H1 (cell line): ENCODE measurements around the gene PTN. TPM values are rescaled to one million over a fixed set of nuclear protein-coding genes. Genes with fewer than 3 reads are reported as not detected.

Experiments
- CTCF ChIA-PET: fragments of 300-600 bp; sonication (Branson Sonifier 250); formaldehyde crosslinking; loops from one replicate; lab custom pipeline; 2021; ENCODE audit not compliant: partially characterized antibody; lab: Charles Lee
- POLR2A ChIA-PET: fragments of 300-600 bp; sonication (Branson Sonifier 250); formaldehyde crosslinking; loops from one replicate; lab custom pipeline; 2021; ENCODE audit warnings: inconsistent platforms; ENCODE audit not compliant: partially characterized antibody; lab: Charles Lee
- DNase-seq, 2 experiments: peaks; one replicate each; pipeline versions ENCODE4 v3.0.0 to v3.0.0-alpha.2; 2010 to 2022; ENCODE audit warnings: low spot score in 2 of 2, low read depth in 1 of 2, mixed read lengths in 1 of 2
- FAIRE-seq: peaks from 2 replicates; lab custom pipeline; 2011; peaks lifted over from hg19 to GRCh38; lab: Jason Lieb, UNC
- H2AFZ ChIP-seq: 2 replicates; pipeline ENCODE4 v1.8.1; 2012; ENCODE audit warnings: low read length, inconsistent platforms
- H2AK5ac ChIP-seq: 2 replicates; pipeline ENCODE4 v1.6.1; 2013; ENCODE audit warnings: low read depth, low read length
- H2BK120ac ChIP-seq: replicated peaks from 2 replicates; pipeline ENCODE3; 2013; ENCODE audit warnings: low read depth, low read length, inconsistent platforms
- H2BK12ac ChIP-seq: 2 replicates; pipeline ENCODE4 v1.6.1; 2013; ENCODE audit warnings: low read depth, low read length
- H2BK15ac ChIP-seq: 2 replicates; pipeline ENCODE4 v1.6.1; 2013; ENCODE audit warnings: low read length
- H2BK20ac ChIP-seq: 2 replicates; pipeline ENCODE4 v1.6.1; 2013; ENCODE audit warnings: low read length
- H2BK5ac ChIP-seq: 2 replicates; pipeline ENCODE4 v1.6.1; 2013; ENCODE audit warnings: low read depth, low read length
- H3K14ac ChIP-seq: 2 replicates; pipeline ENCODE4 v1.6.1; 2013; ENCODE audit warnings: inconsistent platforms; ENCODE audit not compliant: insufficient read length
- H3K18ac ChIP-seq: 2 replicates; pipeline ENCODE4 v1.6.1; 2013; ENCODE audit warnings: low read length; ENCODE audit errors: extremely low read depth
- H3K23ac ChIP-seq: 2 replicates; pipeline ENCODE4 v1.6.1; 2013; ENCODE audit warnings: inconsistent platforms; ENCODE audit not compliant: insufficient read length
- H3K23me2 ChIP-seq: 2 replicates; pipeline ENCODE4 v1.6.1; 2013; ENCODE audit warnings: low read depth, low read length
- H3K27ac ChIP-seq: 2 replicates; pipeline ENCODE4 v1.6.1; 2011; ENCODE audit warnings: low read depth, low read length, inconsistent platforms
- H3K27me3 ChIP-seq, 4 experiments: replicated peaks in 1 of 4; 1 replicate in 1 of 4; 2 replicates in 3 of 4; pipeline versions ENCODE4 v1.6.1 to v1.8.1; 2011 to 2013; ENCODE audit warnings: low read length in 3 of 4, mild to moderate bottlenecking in 3 of 4, inconsistent platforms in 2 of 4, mixed read lengths in 2 of 4, moderate library complexity in 1 of 4; ENCODE audit not compliant: control insufficient read depth in 3 of 4, insufficient read depth in 3 of 4; ENCODE audit errors: extremely low read depth in 1 of 4
- H3K36me3 ChIP-seq, 4 experiments: 2 replicates each; pipeline versions ENCODE4 v1.6.1 to v1.8.1; 2011 to 2013; ENCODE audit warnings: mild to moderate bottlenecking in 4 of 4, low read length in 3 of 4, moderate library complexity in 2 of 4, control low read depth in 1 of 4, inconsistent platforms in 1 of 4; ENCODE audit not compliant: insufficient read depth in 4 of 4, control insufficient read depth in 2 of 4
- H3K4ac ChIP-seq: replicated peaks from 2 replicates; pipeline ENCODE3; 2013; ENCODE audit warnings: low read length, low read depth, mixed read lengths, inconsistent platforms; ENCODE audit not compliant: insufficient read length
- H3K4me1 ChIP-seq, 4 experiments: replicated peaks in 1 of 4; 1 replicate in 1 of 4; 2 replicates in 3 of 4; pipeline versions ENCODE4 v1.6.1 to v1.8.1; 2011 to 2013; ENCODE audit warnings: low read length in 3 of 4, inconsistent platforms in 2 of 4, mixed read lengths in 1 of 4; ENCODE audit not compliant: insufficient read depth in 4 of 4, control insufficient read depth in 3 of 4
- H3K4me2 ChIP-seq, 2 experiments: 2 replicates each; pipeline versions ENCODE4 v1.6.1 to v1.8.1; 2011 to 2013; ENCODE audit warnings: low read depth in 2 of 2, low read length in 2 of 2, control low read depth in 1 of 2, inconsistent platforms in 1 of 2, mild to moderate bottlenecking in 1 of 2; ENCODE audit not compliant: insufficient read depth in 1 of 2
- H3K4me3 ChIP-seq, 4 experiments: fragments of 200-600, 300-600 bp in 1 of 4; sonication (generic), shearing (Covaris generic), sonication (Bioruptor Twin) in 1 of 4; 2 replicates each; pipeline versions ENCODE4 v1.5.1 to v1.8.1; 2011 to 2016; ENCODE audit warnings: low read length in 4 of 4, low read depth in 3 of 4, control low read depth in 2 of 4, inconsistent platforms in 2 of 4, mild to moderate bottlenecking in 2 of 4, mixed read lengths in 1 of 4, moderate library complexity in 1 of 4; ENCODE audit not compliant: insufficient read depth in 2 of 4; ENCODE audit errors: extremely low read depth in 1 of 4
- H3K56ac ChIP-seq: replicated peaks from 2 replicates; pipeline ENCODE3; 2013; ENCODE audit warnings: low read depth, mild to moderate bottlenecking, mixed read lengths, low read length, inconsistent platforms; ENCODE audit not compliant: insufficient read length
- H3K79me1 ChIP-seq: 2 replicates; pipeline ENCODE4 v1.6.1; 2013; ENCODE audit warnings: low read depth, low read length, control low read depth
- H3K79me2 ChIP-seq, 2 experiments: 2 replicates each; pipeline versions ENCODE4 v1.6.1 to v1.8.1; 2012 to 2013; ENCODE audit warnings: low read length in 2 of 2, mild to moderate bottlenecking in 2 of 2, inconsistent platforms in 1 of 2; ENCODE audit not compliant: insufficient read depth in 2 of 2, control insufficient read depth in 1 of 2
- H3K9ac ChIP-seq, 4 experiments: replicated peaks in 1 of 4; 1 replicate in 1 of 4; 2 replicates in 3 of 4; pipeline versions ENCODE4 v1.6.1 to v1.8.1; 2011 to 2013; ENCODE audit warnings: low read depth in 3 of 4, low read length in 3 of 4, control low read depth in 2 of 4, mild to moderate bottlenecking in 2 of 4, moderate library complexity in 2 of 4, inconsistent platforms in 1 of 4; ENCODE audit errors: extremely low read depth in 1 of 4
- H3K9me3 ChIP-seq, 2 experiments: 2 replicates each; pipeline versions ENCODE4 v1.6.1 to v1.8.1; 2012 to 2013; ENCODE audit warnings: mild to moderate bottlenecking in 2 of 2, moderate library complexity in 2 of 2, control low read depth in 1 of 2, inconsistent platforms in 1 of 2, low read depth in 1 of 2, low read length in 1 of 2, mixed read lengths in 1 of 2; ENCODE audit not compliant: insufficient read depth in 2 of 2
- H4K20me1 ChIP-seq, 2 experiments: replicated peaks in 1 of 2; 2 replicates each; pipeline versions ENCODE3 to v1.8.1; 2011 to 2013; ENCODE audit warnings: inconsistent platforms in 2 of 2, low read length in 2 of 2, mild to moderate bottlenecking in 1 of 2; ENCODE audit not compliant: insufficient read depth in 2 of 2, control insufficient read depth in 1 of 2
- H4K5ac ChIP-seq: 2 replicates; pipeline ENCODE4 v1.6.1; 2013; ENCODE audit warnings: low read length, low read depth, mixed read lengths, inconsistent platforms; ENCODE audit not compliant: insufficient read length
- H4K8ac ChIP-seq: 2 replicates; pipeline ENCODE4 v1.8.0; 2013; ENCODE audit warnings: mild to moderate bottlenecking, moderate library complexity, low read length, inconsistent platforms; ENCODE audit not compliant: insufficient read depth; ENCODE audit errors: extremely low read depth
- H4K91ac ChIP-seq: replicated peaks from 2 replicates; pipeline ENCODE3; 2013; ENCODE audit warnings: low read length, mixed read lengths, inconsistent platforms; ENCODE audit not compliant: insufficient read length
- HDAC6 ChIP-seq: IDR thresholded peaks from one replicate; pipeline ENCODE4 v1.7.1; 2012; ENCODE audit warnings: low read depth, mild to moderate bottlenecking, inconsistent platforms, low read length, moderate library complexity
- WGBS, 2 experiments: shearing (Covaris generic) in 1 of 2; methylation state at CpG; one replicate each; pipeline versions ENCODE4 v1.1.6 to v1.1.7; 2013 to 2015; ENCODE audit warnings: low lambda C conversion rate in 2 of 2, mixed read lengths in 2 of 2, inconsistent platforms in 1 of 2, low coverage in 1 of 2, missing lambda C conversion rate in 1 of 2; ENCODE audit not compliant: insufficient replicate concordance in 2 of 2, insufficient coverage in 1 of 2, insufficient read length in 1 of 2; ENCODE audit errors: extremely low coverage in 1 of 2, missing lambda C conversion rate in 1 of 2; 5-methylcytosine and 5-hydroxymethylcytosine counted together
- polyA plus RNA-seq, 7 experiments: library from polyadenylated mRNA; depleted of rRNA in 3 of 7; stranded (reverse) in 5 of 7; unstranded in 2 of 7; fragments of >200 nt in 5 of 7; fragments of 200-250 nt in 2 of 7; gene quantifications; 1 replicate in 5 of 7; 2 replicates in 1 of 7; 4 replicates in 1 of 7; pipeline versions ENCODE4 v1.2.1 to v1.2.3, GENCODE V29; 2011 to 2013; ENCODE audit warnings: missing spikeins in 2 of 7, mixed read lengths in 2 of 7
- total RNA-seq: library from RNA; stranded (reverse); fragmentation: NEBNext Ultra II Directional; extraction: Animal tissue kit (Norgen Biotek cat#: 25700); gene quantifications from 2 replicates; pipeline ENCODE4 v1.2.1, GENCODE V29; 2021

The PTN gene
- total and polyA plus RNA-seq, 2 of the 8 experiments (the other 6 are each of a cell fraction or from before 2014, with no cell fraction given) = 23.1 to 27.8 TPM

DNA sequence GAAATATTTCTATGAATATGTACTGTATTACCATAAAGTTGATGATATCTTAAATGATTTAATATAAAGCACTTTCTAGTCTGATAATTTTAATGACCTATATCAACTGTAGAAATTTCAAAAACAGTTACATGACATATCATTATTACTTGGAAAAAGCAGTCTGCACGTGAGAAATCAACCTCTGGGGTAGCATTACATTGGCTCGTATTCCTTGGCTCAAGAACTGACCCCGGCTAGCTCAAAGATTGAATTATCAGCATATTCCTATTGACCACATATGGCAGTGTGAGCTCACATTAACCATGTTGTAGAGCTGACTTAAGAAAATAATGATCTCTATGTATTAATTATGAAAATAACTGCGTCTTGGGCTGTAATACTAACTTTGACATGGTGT lies 139.3 kb downstream of the PTN start:
- H3K23me2 ChIP-seq = no peaks in the 10 kb centered on the region
- H2BK15ac ChIP-seq = no peak overlapping the region
- no peak overlapping the region for H3K56ac ChIP-seq
- POLR2A ChIA-PET = no interaction called here
- no peaks in the 10 kb centered on the region for H3K4me1 ChIP-seq
- no peak overlapping the region for H2AK5ac ChIP-seq
- CTCF ChIA-PET = no interaction called here
- H3K27me3 ChIP-seq = no peaks in the 10 kb centered on the region
- no peak overlapping the region for H4K91ac ChIP-seq
- H2BK120ac ChIP-seq = no peak overlapping the region
- no peak for FAIRE-seq
- H3K4me2 ChIP-seq = no peak overlapping the region
- H2BK20ac ChIP-seq = no peak overlapping the region
- no peaks in the 10 kb centered on the region for H3K36me3 ChIP-seq
- H2BK12ac ChIP-seq = no peak overlapping the region
- no peaks in the 10 kb centered on the region for H4K20me1 ChIP-seq
- no peak overlapping the region for H3K9ac ChIP-seq
- H3K4ac ChIP-seq = no peak overlapping the region
- H4K5ac ChIP-seq = no peak overlapping the region
- H3K4me3 ChIP-seq = no peak overlapping the region
- no peak overlapping the region for H2AFZ ChIP-seq
- WGBS, 2 experiments = 96% methylated on average over 4 of the region's 4 CpGs; no CpG with 5 or more reads in 1 of the 2 experiments
- no peaks in the 10 kb centered on the region for H3K79me2 ChIP-seq
- no peaks in the 10 kb centered on the region for H3K79me1 ChIP-seq
- H3K23ac ChIP-seq = no peak overlapping the region
- no peak overlapping the region for H4K8ac ChIP-seq
- DNase-seq = no peak
- no peak overlapping the region for H3K18ac ChIP-seq
- H2BK5ac ChIP-seq = no peak overlapping the region
- H3K14ac ChIP-seq = no peak overlapping the region
- H3K27ac ChIP-seq = no peak overlapping the region
- no peaks in the 10 kb centered on the region; a peak in 1 of 4 replicates for H3K9me3 ChIP-seq
- no peak for TF ChIP-seq HDAC6
